Right atrium auricular region (tissue), 2 donors: Measurements from ENCODE around the gene RNASEH2B. TPM values are rescaled to one million over a fixed set of nuclear protein-coding genes. Genes with fewer than 3 reads are reported as not detected.

ENCODE experiments used
- DNase-seq: peaks from one replicate; pipeline ENCODE4 v3.0.0-alpha.2; 2019; ENCODE audit warnings: low spot score
- H3K27ac ChIP-seq, 2 donors: fragments of 200-600 bp; sonication (generic); 1 replicate in 1 of 2; 2 replicates in 1 of 2; pipeline ENCODE4 v1.5.1; 2016 to 2019
- H3K27me3 ChIP-seq, 2 donors: fragments of 200-600 bp; sonication (generic); one replicate each; pipeline versions ENCODE4 v1.5.1 to v1.6.0; 2017 to 2019
- H3K36me3 ChIP-seq: fragments of 200-600 bp; sonication (generic); one replicate; pipeline ENCODE4 v1.5.1; 2016
- H3K4me1 ChIP-seq, 2 donors: fragments of 200-600 bp; sonication (generic); one replicate each; pipeline versions ENCODE4 v1.5.1 to v1.6.0; 2017 to 2019
- H3K4me3 ChIP-seq, 2 donors: fragments of 200-600 bp; sonication (generic); 1 replicate in 1 of 2; 2 replicates in 1 of 2; pipeline ENCODE4 v1.5.1; 2017 to 2019; ENCODE audit warnings: mild to moderate bottlenecking in 1 of 2, moderate library complexity in 1 of 2
- H3K9me3 ChIP-seq, 2 donors: fragments of 200-600 bp; sonication (generic); one replicate each; pipeline ENCODE4 v1.5.1; 2019
- total RNA-seq, 2 donors: library from RNA; depleted of rRNA; stranded (reverse); fragments of >200 nt; gene quantifications; one replicate each; pipeline ENCODE4 v1.1.0, GENCODE V29; 2016
- TF ChIP-seq, protein P1 (sequence below), 2 donors: fragments of 200-600 bp; sonication (generic); IDR thresholded peaks; one replicate each; pipeline ENCODE4 v1.5.1; 2019; ENCODE audit warnings: antibody characterized with exemption in 2 of 2

Gene RNASEH2B
- total RNA-seq, 2 donors from 2014 or later, result 22.9 to 36.9 TPM

- no peak overlapping the region for H3K4me3 ChIP-seq
- TF ChIP-seq, protein P1, sequence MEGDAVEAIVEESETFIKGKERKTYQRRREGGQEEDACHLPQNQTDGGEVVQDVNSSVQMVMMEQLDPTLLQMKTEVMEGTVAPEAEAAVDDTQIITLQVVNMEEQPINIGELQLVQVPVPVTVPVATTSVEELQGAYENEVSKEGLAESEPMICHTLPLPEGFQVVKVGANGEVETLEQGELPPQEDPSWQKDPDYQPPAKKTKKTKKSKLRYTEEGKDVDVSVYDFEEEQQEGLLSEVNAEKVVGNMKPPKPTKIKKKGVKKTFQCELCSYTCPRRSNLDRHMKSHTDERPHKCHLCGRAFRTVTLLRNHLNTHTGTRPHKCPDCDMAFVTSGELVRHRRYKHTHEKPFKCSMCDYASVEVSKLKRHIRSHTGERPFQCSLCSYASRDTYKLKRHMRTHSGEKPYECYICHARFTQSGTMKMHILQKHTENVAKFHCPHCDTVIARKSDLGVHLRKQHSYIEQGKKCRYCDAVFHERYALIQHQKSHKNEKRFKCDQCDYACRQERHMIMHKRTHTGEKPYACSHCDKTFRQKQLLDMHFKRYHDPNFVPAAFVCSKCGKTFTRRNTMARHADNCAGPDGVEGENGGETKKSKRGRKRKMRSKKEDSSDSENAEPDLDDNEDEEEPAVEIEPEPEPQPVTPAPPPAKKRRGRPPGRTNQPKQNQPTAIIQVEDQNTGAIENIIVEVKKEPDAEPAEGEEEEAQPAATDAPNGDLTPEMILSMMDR (IDR thresholded peaks at IDR 0.05), result no peak
These were observed 86.3 kb downstream of the RNASEH2B start for GRCh38 chr13:50995854-50996253.

DNA sequence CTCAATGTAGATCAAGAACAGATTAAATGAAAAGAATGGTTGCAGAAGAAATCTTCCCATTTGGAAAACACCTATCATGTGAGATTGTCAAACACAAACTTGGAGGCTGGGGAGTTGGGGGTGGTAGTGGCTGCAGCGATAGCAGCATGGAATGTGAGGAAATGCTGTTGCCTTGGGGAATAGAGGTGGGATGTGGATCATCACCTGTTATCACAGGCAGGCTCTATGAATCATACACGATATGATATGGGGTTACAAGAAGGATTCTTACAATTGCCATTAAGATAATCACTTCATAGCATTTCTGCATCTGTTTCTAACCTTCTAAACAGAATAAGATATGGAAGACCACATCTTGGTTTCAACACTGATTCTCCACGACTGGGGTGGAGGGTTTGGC, 88.7 kb downstream of the RNASEH2B start:
- no peak overlapping the region for H3K4me3 ChIP-seq
- no peaks in the 10 kb centered on the region for H3K9me3 ChIP-seq
- H3K4me1 ChIP-seq, result peaks cover 0 to 4% of the 10 kb centered on the region in 2 donors
- TF ChIP-seq, protein P1 (IDR thresholded peaks at IDR 0.05), result no peak
- H3K27ac ChIP-seq, result no peak overlapping the region
- DNase-seq, result no peak
- no peaks in the 10 kb centered on the region for H3K27me3 ChIP-seq
- no peaks in the 10 kb centered on the region for H3K36me3 ChIP-seq

More at GRCh38 chr13:50995854-50996253, 86.3 kb downstream of the RNASEH2B start:
- DNase-seq, result no peak
- no peaks in the 10 kb centered on the region for H3K27me3 ChIP-seq
- peaks cover 0 to 5% of the 10 kb centered on the region in 2 donors for H3K4me1 ChIP-seq
- no peak overlapping the region for H3K27ac ChIP-seq
- no peaks in the 10 kb centered on the region for H3K36me3 ChIP-seq
- no peaks in the 10 kb centered on the region for H3K9me3 ChIP-seq

- no peak for DNase-seq
- Histone ChIP-seq H3K9me3 (no peaks in the 10 kb centered on the region), H3K27ac (no peak overlapping the region), H3K4me3 (no peak overlapping the region), H3K27me3 (no peaks in the 10 kb centered on the region), H3K4me1 (no peaks in the 10 kb centered on the region), H3K36me3 (no peaks in the 10 kb centered on the region)
- TF ChIP-seq, protein P1 (IDR thresholded peaks at IDR 0.05), result no peak
These were observed 90.0 kb downstream of the RNASEH2B start for GRCh38 chr13:50999641-51000040.

GRCh38 chr13:51000061-51000460, 90.5 kb downstream of the RNASEH2B start:
- Histone ChIP-seq H3K4me3 (no peak overlapping the region), H3K4me1 (no peaks in the 10 kb centered on the region), H3K9me3 (no peaks in the 10 kb centered on the region), H3K27ac (no peak overlapping the region), H3K27me3 (no peaks in the 10 kb centered on the region), H3K36me3 (no peaks in the 10 kb centered on the region)
- no peak for DNase-seq
- TF ChIP-seq, protein P1 (IDR thresholded peaks at IDR 0.05), result no peak

DNA sequence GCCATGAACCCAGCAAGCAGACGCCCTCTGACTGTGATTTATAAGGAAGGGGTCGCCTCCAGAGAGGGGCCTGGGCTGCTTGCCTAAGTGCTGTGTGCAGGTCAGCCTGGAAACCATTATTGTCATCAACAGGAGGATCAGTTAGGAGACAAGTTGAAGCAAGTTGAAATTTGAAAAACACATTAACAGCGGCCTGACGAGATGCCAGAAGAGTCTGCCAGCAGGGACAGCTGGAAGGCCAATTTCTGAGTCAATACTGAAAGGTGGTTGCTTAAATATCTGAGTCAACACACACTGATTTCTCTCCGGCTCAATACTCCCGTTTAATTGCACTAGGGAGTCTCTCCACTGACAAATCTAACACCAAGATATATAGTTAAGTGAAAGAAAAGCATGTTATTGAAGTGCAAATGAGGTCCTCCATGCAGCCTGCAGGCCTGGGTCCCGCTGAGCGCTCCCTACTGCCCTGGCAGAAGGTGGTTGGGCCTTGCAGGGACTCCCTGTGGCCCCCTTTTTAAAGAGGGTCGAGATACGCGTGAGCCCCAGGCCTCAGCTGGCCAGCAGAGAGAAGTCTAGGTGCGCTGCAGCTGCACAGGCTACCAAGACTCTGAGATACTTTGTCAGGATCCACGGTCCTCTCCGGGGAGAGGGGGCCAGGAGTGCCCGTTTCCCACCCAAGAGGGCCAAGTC, 91.1 kb downstream of the RNASEH2B start:
- Histone ChIP-seq H3K4me3 (no peak overlapping the region), H3K27me3 (no peaks in the 10 kb centered on the region), H3K36me3 (no peaks in the 10 kb centered on the region), H3K9me3 (no peaks in the 10 kb centered on the region), H3K27ac (no peak overlapping the region), H3K4me1 (peaks cover 0 to 6% of the 10 kb centered on the region in 2 donors)
- peak; percentile 79 for DNase-seq
- TF ChIP-seq, protein P1 (IDR thresholded peaks at IDR 0.05), result no peak

GRCh38 chr13:51001335-51001734, 91.7 kb downstream of the RNASEH2B start:
- Histone ChIP-seq H3K36me3 (no peaks in the 10 kb centered on the region), H3K4me3 (no peak overlapping the region), H3K27me3 (no peaks in the 10 kb centered on the region), H3K27ac (no peak overlapping the region), H3K9me3 (no peaks in the 10 kb centered on the region), H3K4me1 (peaks cover 0 to 6% of the 10 kb centered on the region in 2 donors)
- TF ChIP-seq, protein P1 (IDR thresholded peaks at IDR 0.05), result no peak
- no peak for DNase-seq
